GM18951 (cell line): ENCODE results near the gene FGF5.
"Not testable (repeated sequence)": the region's sequence is repeated elsewhere in the genome, so short reads cannot be mapped to it uniquely, and the experiment has no call there.

Experiments
- POLR2A ChIP-seq: IDR thresholded peaks from 4 replicates; pipeline ENCODE4 v1.6.1; 2011; ENCODE audit warnings: mild to moderate bottlenecking; ENCODE audit not compliant: insufficient read length, insufficient read depth; ENCODE audit errors: extremely low read depth
- in situ Hi-C: fragments of 300-500 bp; cut with MboI; formaldehyde crosslinking; loops from one replicate; pipeline ENCODE4 v1.12.0; 2022; ENCODE audit warnings: low sequenced_read_pairs, mixed read lengths, inconsistent platforms; ENCODE audit not compliant: unreplicated experiment

The FGF5 gene

DNA sequence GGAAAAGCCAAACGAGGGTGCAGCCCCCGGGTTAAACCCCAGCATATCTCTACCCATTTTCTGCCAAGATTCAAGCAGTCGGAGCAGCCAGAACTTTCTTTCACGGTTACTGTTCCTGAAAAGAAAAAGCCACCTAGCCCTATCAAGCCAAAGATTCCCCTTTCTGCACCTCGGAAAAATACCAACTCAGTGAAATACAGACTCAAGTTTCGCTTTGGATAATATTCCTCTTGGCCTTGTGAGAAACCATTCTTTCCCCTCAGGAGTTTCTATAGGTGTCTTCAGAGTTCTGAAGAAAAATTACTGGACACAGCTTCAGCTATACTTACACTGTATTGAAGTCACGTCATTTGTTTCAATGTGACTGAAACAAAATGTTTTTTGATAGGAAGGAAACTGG is 20.0 kb downstream of the FGF5 start:
- TF ChIP-seq POLR2A, result no peak
- in situ Hi-C loops, result no loop called here

DNA sequence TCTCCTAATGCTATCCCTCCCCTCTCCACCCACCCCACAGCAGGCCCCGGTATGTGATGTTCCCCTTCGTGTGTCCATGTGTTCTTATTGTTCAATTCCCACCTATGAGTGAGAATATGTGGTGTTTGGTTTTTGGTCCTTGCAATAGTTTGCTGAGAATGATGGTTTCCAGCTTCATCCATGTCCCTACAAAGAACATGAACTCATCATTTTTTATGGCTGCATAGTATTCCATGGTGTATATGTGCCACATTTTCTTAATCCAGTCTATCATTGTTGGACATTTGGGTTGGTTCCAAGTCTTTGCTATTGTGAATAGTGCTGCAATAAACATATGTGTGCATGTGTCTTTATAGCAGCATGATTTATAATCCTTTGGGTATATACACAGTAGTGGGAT is 24.2 kb downstream of the FGF5 start:
- in situ Hi-C loops, result not testable (repeated sequence)

DNA sequence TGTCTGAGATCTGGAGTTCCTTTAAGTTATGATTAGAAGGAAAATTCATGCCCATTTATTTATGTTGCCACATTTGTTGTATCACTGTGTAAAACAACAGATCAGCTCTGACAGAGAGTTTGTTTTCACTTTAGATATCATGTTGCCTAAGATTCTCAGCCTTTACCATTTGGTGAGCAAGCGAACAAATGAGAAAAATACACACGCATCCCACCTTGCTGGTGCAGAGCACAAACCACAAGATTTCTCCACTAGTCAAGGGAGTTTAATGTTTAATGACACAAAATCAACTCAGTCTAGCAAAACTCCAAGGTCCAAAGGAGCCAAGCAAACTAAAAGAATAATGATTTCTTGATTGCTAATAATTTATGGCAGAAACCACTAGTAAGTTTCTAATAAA is 27.7 kb downstream of the FGF5 start:
- TF ChIP-seq POLR2A, result no peak
- in situ Hi-C loops, result no loop called here

DNA sequence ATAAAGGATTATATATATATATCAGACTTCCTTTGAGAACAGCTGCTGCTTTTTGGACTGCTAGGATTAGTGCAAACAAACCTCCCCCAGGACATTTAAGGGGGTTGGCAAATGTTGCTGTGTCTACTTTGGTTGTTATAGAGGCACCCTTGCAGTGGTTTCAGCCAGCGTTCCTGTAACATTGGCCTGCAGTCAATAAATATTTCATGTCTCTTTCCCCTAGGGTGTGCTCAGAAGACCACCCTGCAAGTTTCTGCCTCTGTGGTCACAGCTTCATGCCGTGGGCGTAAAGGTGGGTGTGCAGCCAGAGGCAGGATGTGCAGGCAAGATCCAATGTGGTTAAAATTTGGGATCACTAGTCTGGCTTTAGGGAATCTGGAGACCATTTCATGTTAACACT is 28.9 kb downstream of the FGF5 start:
- in situ Hi-C loops, result no loop called here
- TF ChIP-seq POLR2A, result no peak

- TF ChIP-seq POLR2A, result no peak
- in situ Hi-C loops, result no loop called here
Measured at GRCh38 chr4:80295826-80296225, 29.4 kb downstream of the FGF5 start.

GRCh38 chr4:80301884-80302283 is 35.4 kb downstream of the FGF5 start:
- in situ Hi-C loops, result no loop called here
- TF ChIP-seq POLR2A, result no peak

DNA sequence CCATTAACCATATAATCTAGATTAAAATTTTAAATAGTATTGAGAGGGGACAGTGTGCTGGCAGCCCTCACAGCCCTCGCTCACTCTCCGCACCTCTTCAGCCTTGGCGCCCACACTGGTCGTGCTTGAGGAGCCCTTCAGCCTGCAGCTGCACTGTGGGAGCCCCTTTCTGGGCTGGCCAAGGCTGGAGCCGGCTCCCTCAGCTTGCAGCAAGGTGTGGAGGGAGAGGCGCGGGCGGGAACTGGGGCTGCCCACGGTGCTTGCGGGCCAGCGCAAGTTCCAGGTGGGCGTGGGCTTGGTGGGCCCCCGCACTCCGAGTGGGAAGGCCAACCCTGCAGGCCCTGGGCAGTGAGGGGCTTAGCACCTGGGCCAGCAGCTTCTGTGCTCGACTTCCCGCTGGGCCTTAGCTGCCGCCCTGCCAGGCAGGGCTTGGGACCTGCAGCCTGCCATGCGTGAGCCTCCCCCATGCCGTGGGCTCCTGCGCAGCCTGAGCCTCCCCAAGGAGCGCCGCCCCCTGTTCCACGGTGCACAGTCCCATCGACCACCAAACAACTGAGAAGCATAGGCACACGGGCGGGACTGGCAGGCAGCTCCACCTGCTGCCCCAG is 36.3 kb downstream of the FGF5 start:
- in situ Hi-C loops, result no loop called here
- no peak for TF ChIP-seq POLR2A

DNA sequence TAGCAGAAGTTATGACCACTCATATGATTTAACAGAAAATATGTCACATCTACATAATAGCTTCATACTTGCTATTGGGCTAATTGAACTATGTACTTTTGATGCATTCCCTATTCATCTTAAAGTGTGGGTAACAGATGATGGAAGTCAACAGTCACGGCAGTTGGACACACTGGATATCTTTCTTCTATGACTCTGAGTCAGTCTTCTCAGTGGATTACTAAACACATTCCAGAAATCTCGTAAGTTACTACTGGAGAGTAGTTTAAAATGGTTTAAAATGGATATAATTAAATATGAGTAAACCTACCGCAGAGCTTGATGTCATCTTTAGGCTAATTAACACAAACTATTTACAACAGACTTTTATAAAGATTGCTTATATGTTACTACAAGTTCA is 39.0 kb downstream of the FGF5 start:
- TF ChIP-seq POLR2A, result no peak

GRCh38 chr4:80306260-80306659 is 39.8 kb downstream of the FGF5 start:
- in situ Hi-C loops, result no loop called here
- TF ChIP-seq POLR2A, result no peak

More for the DNA sequence above, 39.0 kb downstream of the FGF5 start:
- in situ Hi-C loops, result no loop called here

- no peak for TF ChIP-seq POLR2A
- in situ Hi-C loops, result no loop called here
Measured at GRCh38 chr4:80307183-80307735, 40.8 kb downstream of the FGF5 start.

- in situ Hi-C loops, result no loop called here
- TF ChIP-seq POLR2A, result no peak
Measured at GRCh38 chr4:80307774-80308465, 41.5 kb downstream of the FGF5 start.

GRCh38 chr4:80308466-80308822 is 42.0 kb downstream of the FGF5 start:
- TF ChIP-seq POLR2A, result no peak
- in situ Hi-C loops, result no loop called here

DNA sequence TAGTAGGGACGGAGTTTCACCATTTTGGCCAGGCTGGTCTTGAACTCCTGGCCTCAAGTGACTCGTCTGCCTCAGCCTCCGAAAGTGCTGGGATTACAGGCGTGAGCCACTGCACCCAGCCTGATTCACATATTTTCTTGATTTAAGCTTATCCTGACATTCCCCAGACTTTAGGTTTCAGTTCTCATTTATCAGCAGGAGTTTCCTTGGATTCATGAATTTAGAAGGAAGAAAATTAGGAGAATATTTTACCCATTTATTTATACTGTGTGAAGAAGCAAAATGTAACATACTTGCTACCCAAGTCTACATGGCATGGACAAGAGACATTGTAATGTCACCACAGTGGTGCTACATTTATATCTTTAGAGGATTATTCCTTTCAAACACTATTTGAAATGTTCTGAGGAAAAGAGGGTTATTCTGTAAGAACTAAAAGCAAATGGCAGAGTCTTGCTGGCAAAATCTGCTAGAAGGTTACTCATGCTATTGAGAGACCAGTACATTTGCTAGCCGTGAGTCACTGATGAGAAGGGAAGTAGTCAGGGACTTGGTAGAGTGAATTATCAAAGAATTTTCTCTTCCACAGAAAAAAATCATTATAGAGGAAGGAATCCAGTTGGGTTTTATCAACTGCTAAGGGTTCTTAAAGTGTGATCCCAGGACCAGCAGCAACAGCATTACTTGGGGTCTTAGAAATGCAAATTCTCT is 43.0 kb downstream of the FGF5 start:
- in situ Hi-C loops, result no loop called here
- TF ChIP-seq POLR2A, result no peak

DNA sequence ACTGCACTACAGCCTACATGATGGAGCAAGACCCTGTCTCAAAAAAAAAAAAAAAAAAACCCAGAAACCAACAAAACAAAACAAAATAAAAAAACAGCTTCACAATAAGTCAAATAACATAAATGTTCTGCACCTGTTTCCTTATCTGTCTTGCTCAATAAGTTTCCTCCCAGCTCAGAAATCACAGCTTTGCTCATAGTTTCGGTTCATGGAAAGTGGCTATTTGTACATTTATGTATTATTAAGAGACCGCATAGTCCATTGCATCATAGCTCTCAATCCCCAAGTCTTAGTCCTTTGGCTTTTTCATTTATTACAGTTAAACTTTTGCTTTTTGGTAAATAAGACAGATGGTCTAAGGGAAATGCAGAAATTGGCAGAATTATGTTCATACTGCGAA is 44.7 kb downstream of the FGF5 start:
- in situ Hi-C loops, result no loop called here
- no peak for TF ChIP-seq POLR2A
